HG03460 (cell line): ENCODE data around the gene HNRNPDL.
A peak's percentile ranks its signal among the peaks of the same experiment; 100 is the strongest.
"Not testable (repeated sequence)": the region's sequence is repeated elsewhere in the genome, so short reads cannot be mapped to it uniquely, and the experiment has no call there.

Experiments used
- ATAC-seq: cut with Tn5 transposase; IDR thresholded peaks from one replicate; pipeline ENCODE4 v1.9.1; 2021; ENCODE audit not compliant: unreplicated experiment

HNRNPDL gene

GRCh38 chr4:82390061-82390460 is 40.2 kb downstream of the HNRNPDL start:
- not testable (repeated sequence) for ATAC-seq

GRCh38 chr4:82388405-82388804 is 41.9 kb downstream of the HNRNPDL start:
- ATAC-seq = no peak

GRCh38 chr4:82386312-82386711 is 44.0 kb downstream of the HNRNPDL start:
- not testable (repeated sequence) for ATAC-seq

DNA sequence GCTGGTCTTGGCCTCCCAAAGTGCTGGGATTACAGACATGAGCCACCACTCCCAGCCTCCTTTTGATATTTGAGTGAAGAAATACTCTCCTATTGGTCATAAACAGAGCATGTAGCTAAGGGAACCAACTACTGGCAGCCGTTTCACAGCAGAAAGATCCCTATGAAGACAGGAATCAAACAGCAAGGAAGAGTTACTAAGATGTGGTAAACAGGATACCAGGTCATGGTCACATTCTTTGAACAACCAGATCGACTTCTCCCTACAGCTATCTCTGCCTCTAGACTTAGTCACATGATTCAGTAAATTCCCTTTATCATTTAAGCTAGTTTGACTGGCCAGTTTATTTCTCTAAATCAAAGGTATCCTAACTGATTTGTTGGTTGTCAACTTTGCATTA is 47.5 kb downstream of the HNRNPDL start:
- ATAC-seq = no peak

GRCh38 chr4:82381661-82382296 is 48.5 kb downstream of the HNRNPDL start:
- ATAC-seq = no peak

DNA sequence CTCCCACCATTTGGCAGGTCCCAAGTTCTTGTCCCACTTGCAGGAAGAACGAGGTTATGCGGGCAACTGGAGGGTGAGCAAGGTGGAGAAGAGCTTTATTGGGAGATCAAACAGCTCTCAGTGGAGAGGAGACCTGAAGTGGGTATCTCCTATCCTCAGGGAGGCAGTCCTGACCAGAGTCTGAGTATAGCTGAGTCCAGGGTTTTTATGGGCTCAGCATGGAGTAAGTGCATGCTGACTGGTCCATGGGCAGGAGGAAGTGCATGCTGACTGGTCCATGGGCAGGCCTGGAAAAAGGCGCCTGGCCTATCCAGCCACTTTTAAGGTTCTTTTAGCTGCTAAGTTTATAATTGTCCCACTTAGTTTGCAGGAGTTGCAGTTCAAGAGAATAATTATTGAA is 49.0 kb downstream of the HNRNPDL start:
- ATAC-seq = no peak

DNA sequence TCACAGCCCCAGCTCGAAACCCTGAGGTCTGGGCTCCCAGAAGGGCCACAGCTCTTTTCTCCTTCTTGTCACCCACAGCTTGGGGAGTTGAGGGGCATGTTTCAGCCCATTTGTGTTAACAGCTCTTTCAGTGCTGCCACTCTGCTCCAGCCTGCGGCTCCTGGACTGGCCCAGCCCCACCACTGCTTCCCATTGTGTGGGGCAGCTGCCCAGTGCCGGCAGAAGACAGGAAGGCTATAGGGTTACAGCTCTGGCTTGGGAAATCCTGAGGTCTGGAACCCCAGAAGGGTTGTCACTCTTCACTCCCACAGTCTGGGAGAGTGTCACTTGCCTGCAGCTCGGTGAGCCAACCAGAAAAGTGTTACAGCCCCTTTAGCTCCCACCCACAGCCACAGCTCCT is 49.4 kb downstream of the HNRNPDL start:
- ATAC-seq = no peak

- ATAC-seq = no peak
Measured at GRCh38 chr4:82380344-82380743, 49.9 kb downstream of the HNRNPDL start.

GRCh38 chr4:82376109-82376508 is 54.2 kb downstream of the HNRNPDL start:
- no peak for ATAC-seq

GRCh38 chr4:82373816-82374625 is 56.2 kb downstream of the HNRNPDL start, which contains the start of gene HNRNPD:
TSS of gene HNRNPD (minus strand) at chr4:82373991. CDS start at chr4:82373678, 313 bp downstream.
- peak; percentile 93 for ATAC-seq

DNA sequence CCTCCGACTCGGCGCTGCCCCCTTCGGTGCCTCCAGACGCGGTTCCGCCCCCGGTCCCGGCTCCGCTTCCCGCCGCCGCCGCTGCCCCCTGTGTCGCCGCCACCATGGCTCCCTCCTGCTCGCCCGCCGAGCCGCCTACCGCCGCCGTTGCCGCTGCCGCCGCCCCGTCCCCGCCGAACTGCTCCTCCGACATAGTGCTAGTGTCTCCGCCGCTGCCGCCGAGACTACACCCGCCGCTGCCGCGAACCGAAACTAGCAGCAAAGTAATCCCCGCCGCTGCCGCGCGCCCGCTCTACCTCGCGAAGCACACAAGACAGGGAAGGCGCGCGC is 56.8 kb downstream of the HNRNPDL start:
- peak; percentile 13 for ATAC-seq
